K562 (cell line): ENCODE measurements around the gene ST6GAL1. TPM values are rescaled to one million over a fixed set of nuclear protein-coding genes. Genes with fewer than 3 reads are reported as not detected.
A peak's percentile ranks its signal among the peaks of the same experiment; 100 is the strongest.

ENCODE experiments used
- BRD9 ChIP-seq: fragments of 450-650 bp; IDR thresholded peaks from 2 replicates; pipeline ENCODE4 v1.6.1; 2018; ENCODE audit warnings: low read depth; ENCODE audit not compliant: partially characterized antibody
- EP300 ChIP-seq: IDR thresholded peaks from 2 replicates; pipeline ENCODE4 v1.6.1; 2012; ENCODE audit warnings: low read length, improper control_type of control experiment
- GATA2 ChIP-seq: sonication (generic); formaldehyde crosslinking; IDR thresholded peaks from 2 replicates; pipeline ENCODE4 v1.4.0; 2020; ENCODE audit warnings: mild to moderate bottlenecking, missing genetic modification reagents
- HDAC2 ChIP-seq: fragments of 450-650 bp; IDR thresholded peaks from 2 replicates; pipeline ENCODE4 v1.6.1; 2016; ENCODE audit warnings: mild to moderate bottlenecking
- JUND ChIP-seq, 2 experiments: IDR thresholded peaks; 2 replicates in 1 of 2; 3 replicates in 1 of 2; pipeline ENCODE4 v1.6.1; 2011; ENCODE audit warnings: borderline replicate concordance in 2 of 2, low read depth in 2 of 2, low read length in 2 of 2, improper control_type of control experiment in 1 of 2, missing biosample characterization in 1 of 2, missing genetic modification characterization in 1 of 2, missing genetic modification reagents in 1 of 2
- MECOM ChIP-seq: fragments of 250-450 bp; sonication (Bioruptor Pico); IDR thresholded peaks from 2 replicates; pipeline ENCODE4 v1.8.0; 2022; ENCODE audit warnings: inconsistent platforms
- NCOA1 ChIP-seq: fragments of 450-650 bp; IDR thresholded peaks from 2 replicates; pipeline ENCODE4 v1.6.1; 2016; ENCODE audit warnings: low read depth
- NONO ChIP-seq, 2 experiments: fragments of 200-400 bp in 1 of 2; fragments of 450-650 bp in 1 of 2; formaldehyde crosslinking in 1 of 2; IDR thresholded peaks; 2 replicates each; pipeline ENCODE4 v1.6.1; 2017; ENCODE audit warnings: low read depth in 2 of 2, mild to moderate bottlenecking in 2 of 2, moderate library complexity in 2 of 2, low read length in 1 of 2
- NR2C2 ChIP-seq, 2 experiments: fragments of 200-800 bp in 1 of 2; sonication (Bioruptor generic) in 1 of 2; sonication (generic) in 1 of 2; formaldehyde crosslinking in 1 of 2; IDR thresholded peaks; 2 replicates each; pipeline versions ENCODE4 v1.6.1 to v1.8.0; 2016 to 2022; ENCODE audit warnings: mild to moderate bottlenecking in 1 of 2, missing compliant biosample characterization in 1 of 2, missing genetic modification characterization in 1 of 2, missing genetic modification reagents in 1 of 2
- PML ChIP-seq: IDR thresholded peaks from 2 replicates; pipeline ENCODE4 v1.6.1; 2012; ENCODE audit warnings: low read length, inconsistent platforms
- POLR2H ChIP-seq: IDR thresholded peaks from 2 replicates; pipeline ENCODE4 v1.6.1; 2016; ENCODE audit warnings: missing genetic modification characterization, low read depth, mild to moderate bottlenecking, control low read depth, missing compliant biosample characterization, moderate library complexity
- SMAD3 ChIP-seq: fragments of 450-650 bp; formaldehyde crosslinking; conservative IDR thresholded peaks from 2 replicates; pipeline ENCODE4 v1.4.0; 2020; ENCODE audit warnings: mild to moderate bottlenecking
- SMAD4 ChIP-seq: fragments of 250-450 bp; sonication (Bioruptor Pico); conservative IDR thresholded peaks from 2 replicates; pipeline ENCODE4 v1.8.0; 2021; ENCODE audit warnings: inconsistent platforms, mild to moderate bottlenecking, moderate library complexity
- SRF ChIP-seq, 2 experiments: fragments of 250-450, 450-650 bp in 1 of 2; sonication (Bioruptor Pico) in 1 of 2; sonication (generic) in 1 of 2; formaldehyde crosslinking; IDR thresholded peaks; 2 replicates each; pipeline versions ENCODE4 v1.5.0 to v1.5.1; 2020 to 2022; ENCODE audit warnings: mild to moderate bottlenecking in 1 of 2, missing genetic modification reagents in 1 of 2
- TBL1XR1 ChIP-seq, 2 experiments: IDR thresholded peaks; 2 replicates each; pipeline ENCODE4 v1.6.1; 2012; ENCODE audit warnings: improper control_type of control experiment in 2 of 2, low read length in 2 of 2, mild to moderate bottlenecking in 1 of 2
- ZBTB17 ChIP-seq: fragments of 450-650 bp; formaldehyde crosslinking; IDR thresholded peaks from 2 replicates; pipeline ENCODE4 v1.4.0; 2020; ENCODE audit warnings: mild to moderate bottlenecking
- ZEB2 ChIP-seq: fragments of 450-650 bp; IDR thresholded peaks from 2 replicates; pipeline ENCODE4 v1.6.1; 2016
- ZNF445 ChIP-seq: fragments of 250-450 bp; sonication (Bioruptor Pico); IDR thresholded peaks from 2 replicates; pipeline ENCODE4 v1.4.0; 2020; ENCODE audit warnings: low read depth, mild to moderate bottlenecking, moderate library complexity
- ZNF518B ChIP-seq: fragments of 250-450 bp; sonication (Bioruptor Pico); IDR thresholded peaks from 2 replicates; pipeline ENCODE4 v1.5.0; 2021; ENCODE audit warnings: mild to moderate bottlenecking, moderate library complexity
- polyA plus RNA-seq, 8 experiments: library from polyadenylated mRNA; depleted of rRNA in 4 of 8; stranded (reverse) in 5 of 8; unstranded in 3 of 8; fragments of >200 nt; fragmentation: Nextera tagmentation in 2 of 8; fragmentation: Illumina TruSeq in 1 of 8; extraction: Ambion mirVana in 2 of 8; extraction: Trizol in 1 of 8; gene quantifications; 2 replicates each; pipeline versions ENCODE4 v1.2.1 to v1.2.3, GENCODE V29; 2011 to 2014; ENCODE audit warnings: inconsistent platforms in 1 of 8, missing spikeins in 1 of 8
- total RNA-seq, 7 experiments: library from RNA; depleted of rRNA in 6 of 7; stranded (reverse); fragments of >200 nt in 6 of 7; fragmentation: Illumina TruSeq in 2 of 7; extraction: Trizol in 2 of 7; gene quantifications; 2 replicates each; pipeline versions ENCODE4 v1.2.1 to v1.2.3, GENCODE V29; 2011 to 2021; ENCODE audit warnings: low replicate concordance in 1 of 7
- TF ChIP-seq, protein P1 (sequence below): fragments of 450-650 bp; formaldehyde crosslinking; IDR thresholded peaks from 2 replicates; pipeline ENCODE4 v1.4.0; 2020; ENCODE audit warnings: mild to moderate bottlenecking
- TF ChIP-seq, protein P2 (sequence below): sonication (generic); formaldehyde crosslinking; IDR thresholded peaks from 2 replicates; pipeline ENCODE4 v1.8.0; 2022; ENCODE audit warnings: missing genetic modification reagents, mild to moderate bottlenecking, borderline replicate concordance

Gene ST6GAL1
- total and polyA plus RNA-seq, 9 of the 15 experiments (the other 6 are each of a cell fraction or from before 2014, with no cell fraction given), result 31.9 to 145 (median 71.0) TPM

- TF ChIP-seq SMAD3, result 0 out of 2 replicates have a peak, but pooled peaks have one; percentile 59
- peak; percentile 62; the same call in 1 of the 2 replicates for TF ChIP-seq NCOA1
- 0 out of 2 replicates have a peak, but pooled peaks have one; percentile 29 for TF ChIP-seq ZBTB17
- peak; percentile 60; the same call in 1 of the 2 replicates for TF ChIP-seq ZEB2
- TF ChIP-seq HDAC2, result peak; percentile 62; the same call in 1 of the 2 replicates
- TF ChIP-seq GATA2 (CRISPR knock-in tag), result peak; percentile 41; the same call in 1 of the 2 replicates
- TF ChIP-seq SRF (CRISPR knock-in tag; IDR thresholded peaks at IDR 0.05), result peak in 1 of 2 experiments; percentile 78; a peak in 2 of 4 replicates
- no peak for TF ChIP-seq ZNF518B (CRISPR knock-in tag)
- TF ChIP-seq TBL1XR1 (IDR thresholded peaks at IDR 0.05; ENCODE audit: low read length in 2 of 2), result peak in 1 of 2 experiments; percentile 89; a peak in 2 of 4 replicates
- no peak for TF ChIP-seq ZNF445
- TF ChIP-seq, protein P1, sequence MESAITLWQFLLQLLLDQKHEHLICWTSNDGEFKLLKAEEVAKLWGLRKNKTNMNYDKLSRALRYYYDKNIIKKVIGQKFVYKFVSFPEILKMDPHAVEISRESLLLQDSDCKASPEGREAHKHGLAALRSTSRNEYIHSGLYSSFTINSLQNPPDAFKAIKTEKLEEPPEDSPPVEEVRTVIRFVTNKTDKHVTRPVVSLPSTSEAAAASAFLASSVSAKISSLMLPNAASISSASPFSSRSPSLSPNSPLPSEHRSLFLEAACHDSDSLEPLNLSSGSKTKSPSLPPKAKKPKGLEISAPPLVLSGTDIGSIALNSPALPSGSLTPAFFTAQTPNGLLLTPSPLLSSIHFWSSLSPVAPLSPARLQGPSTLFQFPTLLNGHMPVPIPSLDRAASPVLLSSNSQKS (CRISPR knock-in tag), result no peak
- TF ChIP-seq JUND (IDR thresholded peaks at IDR 0.05; ENCODE audit: borderline replicate concordance, low read depth, low read length), result peak; percentile 54; the same call in 1 of the 2 replicates
- peak; percentile 59; the same call in 2 of the 3 replicates for TF ChIP-seq JUND (tag; IDR thresholded peaks at IDR 0.05; ENCODE audit: borderline replicate concordance, low read depth, low read length)
- TF ChIP-seq EP300, result peak; percentile 91
- TF ChIP-seq, protein P2, sequence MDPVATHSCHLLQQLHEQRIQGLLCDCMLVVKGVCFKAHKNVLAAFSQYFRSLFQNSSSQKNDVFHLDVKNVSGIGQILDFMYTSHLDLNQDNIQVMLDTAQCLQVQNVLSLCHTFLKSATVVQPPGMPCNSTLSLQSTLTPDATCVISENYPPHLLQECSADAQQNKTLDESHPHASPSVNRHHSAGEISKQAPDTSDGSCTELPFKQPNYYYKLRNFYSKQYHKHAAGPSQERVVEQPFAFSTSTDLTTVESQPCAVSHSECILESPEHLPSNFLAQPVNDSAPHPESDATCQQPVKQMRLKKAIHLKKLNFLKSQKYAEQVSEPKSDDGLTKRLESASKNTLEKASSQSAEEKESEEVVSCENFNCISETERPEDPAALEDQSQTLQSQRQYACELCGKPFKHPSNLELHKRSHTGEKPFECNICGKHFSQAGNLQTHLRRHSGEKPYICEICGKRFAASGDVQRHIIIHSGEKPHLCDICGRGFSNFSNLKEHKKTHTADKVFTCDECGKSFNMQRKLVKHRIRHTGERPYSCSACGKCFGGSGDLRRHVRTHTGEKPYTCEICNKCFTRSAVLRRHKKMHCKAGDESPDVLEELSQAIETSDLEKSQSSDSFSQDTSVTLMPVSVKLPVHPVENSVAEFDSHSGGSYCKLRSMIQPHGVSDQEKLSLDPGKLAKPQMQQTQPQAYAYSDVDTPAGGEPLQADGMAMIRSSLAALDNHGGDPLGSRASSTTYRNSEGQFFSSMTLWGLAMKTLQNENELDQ (CRISPR knock-in tag), result no peak
- TF ChIP-seq NONO (IDR thresholded peaks at IDR 0.05; ENCODE audit: low read depth in 2 of 2, low read length in 1 of 2), result 0 out of 4 replicates have a peak, but pooled peaks of 1 of the 2 experiments have one; percentile 21
- peak; percentile 58; the same call in 1 of the 2 replicates for TF ChIP-seq POLR2H
- peak; percentile 80; the same call in 1 of the 2 replicates for TF ChIP-seq PML
- TF ChIP-seq NR2C2 (CRISPR knock-in tag; IDR thresholded peaks at IDR 0.05), result no peak
- TF ChIP-seq NR2C2 (tag; IDR thresholded peaks at IDR 0.05), result no peak
- peak; percentile 63 for TF ChIP-seq BRD9
- TF ChIP-seq SMAD4 (CRISPR knock-in tag), result peak; percentile 90
- TF ChIP-seq MECOM (CRISPR knock-in tag), result no peak
Measured at GRCh38 chr3:186888569-186888968, 41.8 kb upstream of the ST6GAL1 start (continued).
